HEK293 (cell line): Measurements from ENCODE around the gene NNAT.

ENCODE experiments used
- ATF2 ChIP-seq: fragments of 450-650 bp; formaldehyde crosslinking; IDR thresholded peaks from 2 replicates; pipeline ENCODE4 v1.5.1; 2016; ENCODE audit warnings: missing biosample characterization, missing genetic modification characterization, low read depth
- TSHZ1 ChIP-seq: fragments of 450-650 bp; formaldehyde crosslinking; IDR thresholded peaks from 2 replicates; pipeline ENCODE4 v1.5.1; 2016; ENCODE audit warnings: missing biosample characterization, missing genetic modification characterization, borderline replicate concordance
- ZBTB10 ChIP-seq: fragments of 450-650 bp; formaldehyde crosslinking; IDR thresholded peaks from 2 replicates; pipeline ENCODE4 v1.5.1; 2016; ENCODE audit warnings: missing biosample characterization, missing genetic modification characterization
- ZBTB11 ChIP-seq: fragments of 450-650 bp; formaldehyde crosslinking; conservative IDR thresholded peaks from 2 replicates; pipeline ENCODE4 v1.5.1; 2016; ENCODE audit warnings: low read depth, missing biosample characterization, missing genetic modification characterization
- ZBTB8A ChIP-seq: fragments of 450-650 bp; formaldehyde crosslinking; IDR thresholded peaks from 2 replicates; pipeline ENCODE4 v1.5.1; 2016; ENCODE audit warnings: missing biosample characterization, missing genetic modification characterization
- ZNF600 ChIP-seq: fragments of 450-650 bp; formaldehyde crosslinking; IDR thresholded peaks from 2 replicates; pipeline ENCODE4 v1.5.1; 2016; ENCODE audit warnings: missing biosample characterization, missing genetic modification characterization
- ZNF670 ChIP-seq: fragments of 450-650 bp; formaldehyde crosslinking; IDR thresholded peaks from 2 replicates; pipeline ENCODE4 v1.5.1; 2016; ENCODE audit warnings: missing biosample characterization, missing genetic modification characterization, low read depth
- ZNF704 ChIP-seq: fragments of 450-650 bp; formaldehyde crosslinking; IDR thresholded peaks from 2 replicates; pipeline ENCODE4 v1.5.1; 2016; ENCODE audit warnings: missing biosample characterization, missing genetic modification characterization
- TF ChIP-seq, protein P1 (sequence below): fragments of 450-650 bp; formaldehyde crosslinking; IDR thresholded peaks from 2 replicates; pipeline ENCODE4 v1.5.1; 2016; ENCODE audit warnings: missing biosample characterization, missing genetic modification characterization
- TF ChIP-seq, protein P2 (sequence below): fragments of 450-650 bp; formaldehyde crosslinking; IDR thresholded peaks from 2 replicates; pipeline ENCODE4 v1.5.1; 2016; ENCODE audit warnings: missing biosample characterization, missing genetic modification characterization

DNA sequence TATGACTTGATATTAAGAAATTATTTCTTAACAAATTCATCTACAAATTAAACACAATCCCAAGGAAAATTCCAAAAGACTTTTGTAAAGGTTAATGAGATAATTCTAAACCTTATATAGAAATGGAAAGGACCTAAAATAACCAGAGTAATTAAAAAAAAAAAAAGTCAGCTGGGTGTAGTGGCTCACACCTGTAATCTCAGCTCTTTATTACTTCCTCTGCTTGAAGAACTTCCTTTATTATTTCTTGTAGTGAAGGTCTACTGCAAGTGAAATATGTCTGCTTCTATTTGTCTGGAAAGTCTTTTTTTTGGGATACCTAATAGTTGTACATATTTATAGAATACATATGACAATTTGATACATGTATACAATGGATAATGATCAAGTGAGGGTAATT is 26.9 kb downstream of the NNAT start:
- TF ChIP-seq ATF2 (tag by site-specific recombination), result no peak
- no peak for TF ChIP-seq ZNF600 (tag by site-specific recombination)
- no peak for TF ChIP-seq ZNF670
- TF ChIP-seq, protein P1, sequence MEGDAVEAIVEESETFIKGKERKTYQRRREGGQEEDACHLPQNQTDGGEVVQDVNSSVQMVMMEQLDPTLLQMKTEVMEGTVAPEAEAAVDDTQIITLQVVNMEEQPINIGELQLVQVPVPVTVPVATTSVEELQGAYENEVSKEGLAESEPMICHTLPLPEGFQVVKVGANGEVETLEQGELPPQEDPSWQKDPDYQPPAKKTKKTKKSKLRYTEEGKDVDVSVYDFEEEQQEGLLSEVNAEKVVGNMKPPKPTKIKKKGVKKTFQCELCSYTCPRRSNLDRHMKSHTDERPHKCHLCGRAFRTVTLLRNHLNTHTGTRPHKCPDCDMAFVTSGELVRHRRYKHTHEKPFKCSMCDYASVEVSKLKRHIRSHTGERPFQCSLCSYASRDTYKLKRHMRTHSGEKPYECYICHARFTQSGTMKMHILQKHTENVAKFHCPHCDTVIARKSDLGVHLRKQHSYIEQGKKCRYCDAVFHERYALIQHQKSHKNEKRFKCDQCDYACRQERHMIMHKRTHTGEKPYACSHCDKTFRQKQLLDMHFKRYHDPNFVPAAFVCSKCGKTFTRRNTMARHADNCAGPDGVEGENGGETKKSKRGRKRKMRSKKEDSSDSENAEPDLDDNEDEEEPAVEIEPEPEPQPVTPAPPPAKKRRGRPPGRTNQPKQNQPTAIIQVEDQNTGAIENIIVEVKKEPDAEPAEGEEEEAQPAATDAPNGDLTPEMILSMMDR (tag by site-specific recombination), result no peak
- no peak for TF ChIP-seq TSHZ1 (tag by site-specific recombination)
- no peak for TF ChIP-seq ZBTB10 (tag by site-specific recombination)
- TF ChIP-seq ZBTB8A (tag by site-specific recombination), result no peak
- TF ChIP-seq ZNF704 (tag by site-specific recombination), result no peak
- TF ChIP-seq, protein P2, sequence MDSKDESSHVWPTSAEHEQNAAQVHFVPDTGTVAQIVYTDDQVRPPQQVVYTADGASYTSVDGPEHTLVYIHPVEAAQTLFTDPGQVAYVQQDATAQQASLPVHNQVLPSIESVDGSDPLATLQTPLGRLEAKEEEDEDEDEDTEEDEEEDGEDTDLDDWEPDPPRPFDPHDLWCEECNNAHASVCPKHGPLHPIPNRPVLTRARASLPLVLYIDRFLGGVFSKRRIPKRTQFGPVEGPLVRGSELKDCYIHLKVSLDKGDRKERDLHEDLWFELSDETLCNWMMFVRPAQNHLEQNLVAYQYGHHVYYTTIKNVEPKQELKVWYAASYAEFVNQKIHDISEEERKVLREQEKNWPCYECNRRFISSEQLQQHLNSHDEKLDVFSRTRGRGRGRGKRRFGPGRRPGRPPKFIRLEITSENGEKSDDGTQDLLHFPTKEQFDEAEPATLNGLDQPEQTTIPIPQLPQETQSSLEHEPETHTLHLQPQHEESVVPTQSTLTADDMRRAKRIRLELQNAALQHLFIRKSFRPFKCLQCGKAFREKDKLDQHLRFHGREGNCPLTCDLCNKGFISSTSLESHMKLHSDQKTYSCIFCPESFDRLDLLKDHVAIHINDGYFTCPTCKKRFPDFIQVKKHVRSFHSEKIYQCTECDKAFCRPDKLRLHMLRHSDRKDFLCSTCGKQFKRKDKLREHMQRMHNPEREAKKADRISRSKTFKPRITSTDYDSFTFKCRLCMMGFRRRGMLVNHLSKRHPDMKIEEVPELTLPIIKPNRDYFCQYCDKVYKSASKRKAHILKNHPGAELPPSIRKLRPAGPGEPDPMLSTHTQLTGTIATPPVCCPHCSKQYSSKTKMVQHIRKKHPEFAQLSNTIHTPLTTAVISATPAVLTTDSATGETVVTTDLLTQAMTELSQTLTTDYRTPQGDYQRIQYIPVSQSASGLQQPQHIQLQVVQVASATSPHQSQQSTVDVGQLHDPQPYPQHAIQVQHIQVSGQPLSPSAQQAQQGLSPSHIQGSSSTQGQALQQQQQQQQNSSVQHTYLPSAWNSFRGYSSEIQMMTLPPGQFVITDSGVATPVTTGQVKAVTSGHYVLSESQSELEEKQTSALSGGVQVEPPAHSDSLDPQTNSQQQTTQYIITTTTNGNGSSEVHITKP (tag by site-specific recombination), result no peak
- TF ChIP-seq ZBTB11 (tag by site-specific recombination), result no peak
